Muscle of arm (tissue), 12 donors: Measurements from ENCODE around the gene PAK4. TPM values are rescaled to one million over a fixed set of nuclear protein-coding genes. Genes with fewer than 3 reads are reported as not detected.

Source experiments
- DNase-seq: peaks from one replicate; pipeline ENCODE4 v3.0.0-alpha.2; 2013
- polyA plus RNA-seq, 12 donors: library from polyadenylated mRNA; unstranded; fragments of 120-200 nt; gene quantifications; one replicate each; pipeline ENCODE4 v1.2.1, GENCODE V29; 2013; ENCODE audit not compliant: insufficient read length in 12 of 12

Gene PAK4
- polyA plus RNA-seq, 12 donors = 11.9 to 33.1 (median 16.0) TPM; not detected in 1

GRCh38 chr19:39144290-39145071 lies 18.9 kb downstream of the PAK4 start:
- DNase-seq = no peak

GRCh38 chr19:39145180-39145953 lies 19.8 kb downstream of the PAK4 start:
- DNase-seq = no peak

GRCh38 chr19:39146091-39146490 lies 20.5 kb downstream of the PAK4 start:
- no peak for DNase-seq

GRCh38 chr19:39146686-39147450 lies 21.3 kb downstream of the PAK4 start:
- DNase-seq = no peak

- DNase-seq = no peak
Measured at GRCh38 chr19:39147480-39147879, 21.9 kb downstream of the PAK4 start.

- no peak for DNase-seq
Measured at GRCh38 chr19:39148939-39149529, 23.4 kb downstream of the PAK4 start.

GRCh38 chr19:39150235-39150634 lies 24.6 kb downstream of the PAK4 start:
- no peak for DNase-seq

- no peak for DNase-seq
Measured at GRCh38 chr19:39150807-39151600, 25.4 kb downstream of the PAK4 start.

- no peak for DNase-seq
Measured at GRCh38 chr19:39152066-39152465, 26.5 kb downstream of the PAK4 start.

- no peak for DNase-seq
Measured at GRCh38 chr19:39154100-39154628, 28.6 kb downstream of the PAK4 start.

GRCh38 chr19:39154629-39155100 lies 29.1 kb downstream of the PAK4 start:
- DNase-seq = no peak

- DNase-seq = no peak
Measured at GRCh38 chr19:39155114-39155700, 29.6 kb downstream of the PAK4 start.

GRCh38 chr19:39155741-39156140 lies 30.2 kb downstream of the PAK4 start:
- DNase-seq = no peak

GRCh38 chr19:39156326-39157230 lies 31.0 kb downstream of the PAK4 start:
- DNase-seq = no peak

- DNase-seq = no peak
Measured at GRCh38 chr19:39157275-39157996, 31.9 kb downstream of the PAK4 start.

GRCh38 chr19:39157997-39158389 lies 32.4 kb downstream of the PAK4 start:
- no peak for DNase-seq

- DNase-seq = no peak
Measured at GRCh38 chr19:39158646-39159260, 33.2 kb downstream of the PAK4 start.

GRCh38 chr19:39160523-39160861 lies 34.9 kb downstream of the PAK4 start:
- peak; percentile 59 for DNase-seq
